Keratinocyte (primary cell): ENCODE data around the gene ITSN1. TPM values are rescaled to one million over a fixed set of nuclear protein-coding genes. Genes with fewer than 3 reads are reported as not detected.

Experiments used
- DNase-seq: peaks from one replicate; pipeline ENCODE4 v3.0.0-alpha.2; 2011; ENCODE audit warnings: low read depth, missing footprints, low spot score
- FAIRE-seq: peaks from 2 replicates; lab custom pipeline; 2011; peaks lifted over from hg19 to GRCh38; lab: Jason Lieb, UNC
- H2AFZ ChIP-seq: 2 replicates; pipeline ENCODE4 v1.6.0; 2012; ENCODE audit warnings: low read length, control low read depth, inconsistent platforms; ENCODE audit not compliant: control insufficient read depth
- H3K27ac ChIP-seq: 2 replicates; pipeline ENCODE4 v1.5.1; 2011; ENCODE audit warnings: low read length; ENCODE audit not compliant: control insufficient read depth, insufficient read depth
- H3K27me3 ChIP-seq: 3 replicates; pipeline ENCODE4 v1.6.0; 2011; ENCODE audit warnings: low read length; ENCODE audit not compliant: control insufficient read depth, insufficient read depth; ENCODE audit errors: extremely low read depth
- H3K36me3 ChIP-seq, 2 experiments: 2 replicates in 1 of 2; 3 replicates in 1 of 2; pipeline ENCODE4 v1.5.1; 2011; ENCODE audit warnings: low read length in 2 of 2, mild to moderate bottlenecking in 1 of 2; ENCODE audit not compliant: control insufficient read depth in 2 of 2, insufficient read depth in 2 of 2; ENCODE audit errors: extremely low read depth in 1 of 2
- H3K4me1 ChIP-seq: 3 replicates; pipeline ENCODE4 v1.5.1; 2011; ENCODE audit warnings: low read length; ENCODE audit not compliant: control insufficient read depth, insufficient read depth; ENCODE audit errors: extremely low read depth
- H3K4me2 ChIP-seq: 3 replicates; pipeline ENCODE4 v1.6.0; 2011; ENCODE audit warnings: low read depth, low read length; ENCODE audit not compliant: control insufficient read depth, insufficient read depth; ENCODE audit errors: extremely low read depth
- H3K4me3 ChIP-seq, 3 experiments: fragments of 200-600 bp in 1 of 3; sonication (generic) in 1 of 3; 2 replicates in 2 of 3; 3 replicates in 1 of 3; pipeline ENCODE4 v1.5.1; 2011 to 2016; ENCODE audit warnings: low read length in 3 of 3, mild to moderate bottlenecking in 3 of 3, control low read depth in 2 of 3, inconsistent platforms in 1 of 3, low read depth in 1 of 3, mixed read lengths in 1 of 3, mixed run types in 1 of 3, moderate library complexity in 1 of 3; ENCODE audit not compliant: control insufficient read depth in 2 of 3, insufficient read depth in 2 of 3; ENCODE audit errors: extremely low read depth in 1 of 3
- H3K79me2 ChIP-seq: 2 replicates; pipeline ENCODE4 v1.6.0; 2012; ENCODE audit warnings: low read length; ENCODE audit not compliant: control insufficient read depth, insufficient read depth
- H3K9ac ChIP-seq: 3 replicates; pipeline ENCODE4 v1.6.0; 2011; ENCODE audit warnings: low read length; ENCODE audit not compliant: control insufficient read depth, insufficient read depth; ENCODE audit errors: extremely low read depth
- H3K9me1 ChIP-seq: 3 replicates; pipeline ENCODE4 v1.6.0; 2011; ENCODE audit warnings: low read length; ENCODE audit not compliant: control insufficient read depth, insufficient read depth; ENCODE audit errors: extremely low read depth
- H3K9me3 ChIP-seq: 2 replicates; pipeline ENCODE4 v1.5.1; 2012; ENCODE audit warnings: low read depth, low read length; ENCODE audit not compliant: control insufficient read depth
- H4K20me1 ChIP-seq: 3 replicates; pipeline ENCODE4 v1.6.0; 2011; ENCODE audit warnings: low read length; ENCODE audit not compliant: control insufficient read depth, insufficient read depth; ENCODE audit errors: extremely low read depth
- CTCF ChIP-seq, 3 experiments: IDR thresholded peaks in 1 of 3; conservative IDR thresholded peaks in 1 of 3; optimal IDR thresholded peaks in 1 of 3; 2 replicates in 2 of 3; 3 replicates in 1 of 3; pipeline versions ENCODE3 to v1.5.1; 2011; ENCODE audit warnings: low read length in 3 of 3, mild to moderate bottlenecking in 3 of 3, moderate library complexity in 2 of 3, control low read depth in 1 of 3, inconsistent platforms in 1 of 3; ENCODE audit not compliant: insufficient read depth in 2 of 3; ENCODE audit errors: extremely low read depth in 1 of 3
- EZH2 ChIP-seq: IDR thresholded peaks from one replicate; pipeline ENCODE4 v1.6.1; 2012; ENCODE audit warnings: inconsistent platforms, mild to moderate bottlenecking, low read length, moderate library complexity
- dilution Hi-C: fragments of 300-500 bp; cut with MboI; formaldehyde crosslinking; loops from one replicate; pipeline ENCODE4 v1.7.0; 2020; ENCODE audit warnings: low sequenced_read_pairs; ENCODE audit not compliant: extremely low pct_ligation_motif_present
- polyA plus RNA-seq, 5 experiments: library from polyadenylated mRNA; depleted of rRNA in 3 of 5; stranded (reverse) in 3 of 5; stranded (forward) in 1 of 5; unstranded in 1 of 5; fragments of >200 nt; gene quantifications; 1 replicate in 1 of 5; 2 replicates in 3 of 5; 3 replicates in 1 of 5; pipeline versions ENCODE4 v1.2.1 to v1.2.3, GENCODE V29; 2011 to 2012; ENCODE audit warnings: missing spikeins in 2 of 5, low read depth in 1 of 5, low replicate concordance in 1 of 5

Gene ITSN1
- polyA plus RNA-seq, 1 donor (not counting 4 experiments of a cell fraction or from before 2014, with no cell fraction given) = 34.3 TPM

- no peaks in the 10 kb centered on the region for H3K4me1 ChIP-seq
- H3K9ac ChIP-seq = no peak overlapping the region
- no peaks in the 10 kb centered on the region for H3K9me1 ChIP-seq
- dilution Hi-C loops = no loop called here
- H2AFZ ChIP-seq = no peak overlapping the region
- FAIRE-seq (no peak), DNase-seq (no peak)
- TF ChIP-seq EZH2 (no peak), CTCF (optimal IDR thresholded peaks at IDR 0.05 in 1 of 3, IDR thresholded peaks at IDR 0.05 in 1 of 3, conservative IDR thresholded peaks at IDR 0.05 in 1 of 3; ENCODE audit: extremely low read depth in 1 of 3, insufficient read depth in 2 of 3, low read length in 3 of 3) (no peak)
- H3K9me3 ChIP-seq = no peaks in the 10 kb centered on the region
- no peaks in the 10 kb centered on the region for H4K20me1 ChIP-seq
- H3K27ac ChIP-seq = no peak overlapping the region
- peaks cover 17 to 18% of the 10 kb centered on the region in 2 experiments for H3K36me3 ChIP-seq
- H3K79me2 ChIP-seq = no peaks in the 10 kb centered on the region
- H3K4me2 ChIP-seq = no peak overlapping the region
- H3K27me3 ChIP-seq = no peaks in the 10 kb centered on the region
- H3K4me3 ChIP-seq = no peak overlapping the region
These were observed 129.7 kb downstream of the ITSN1 start for GRCh38 chr21:33771976-33772375.

- dilution Hi-C loops = no loop called here
- H2AFZ ChIP-seq = no peak overlapping the region
- no peak overlapping the region for H3K27ac ChIP-seq
- no peak overlapping the region for H3K4me3 ChIP-seq
- H3K4me1 ChIP-seq = no peaks in the 10 kb centered on the region
- no peaks in the 10 kb centered on the region for H3K79me2 ChIP-seq
- no peak overlapping the region for H3K4me2 ChIP-seq
- H3K9me3 ChIP-seq = no peaks in the 10 kb centered on the region
- no peaks in the 10 kb centered on the region for H3K9me1 ChIP-seq
- H3K36me3 ChIP-seq = peaks cover 17% of the 10 kb centered on the region in 2 experiments
- DNase-seq = no peak
- no peaks in the 10 kb centered on the region for H3K27me3 ChIP-seq
- H4K20me1 ChIP-seq = no peaks in the 10 kb centered on the region
- FAIRE-seq = no peak
- H3K9ac ChIP-seq = no peak overlapping the region
- TF ChIP-seq CTCF (optimal IDR thresholded peaks at IDR 0.05 in 1 of 3, IDR thresholded peaks at IDR 0.05 in 1 of 3, conservative IDR thresholded peaks at IDR 0.05 in 1 of 3; ENCODE audit: extremely low read depth in 1 of 3, insufficient read depth in 2 of 3, low read length in 3 of 3) = no peak
- no peak for TF ChIP-seq EZH2
These were observed 132.2 kb downstream of the ITSN1 start for GRCh38 chr21:33774551-33774950.
